Loucy (cell line): ENCODE results near the gene KCNMA1.

Experiments used
- H2AFZ ChIP-seq: fragments of 200-600 bp; sonication (generic); 2 replicates; pipeline ENCODE4 v1.6.0; 2016; ENCODE audit warnings: antibody characterized with exemption, mild to moderate bottlenecking, low read length, moderate library complexity
- H3F3A ChIP-seq: fragments of 200-600 bp; 2 replicates; pipeline ENCODE4 v1.6.0; 2016; ENCODE audit warnings: antibody characterized with exemption, low read depth, mild to moderate bottlenecking
- H3K27me3 ChIP-seq: fragments of 200-600 bp; sonication (generic); 2 replicates; pipeline ENCODE4 v1.6.1; 2014; ENCODE audit warnings: low read length, mild to moderate bottlenecking; ENCODE audit not compliant: insufficient read depth, poor library complexity, severe bottlenecking
- H3K36me3 ChIP-seq: fragments of 200-600 bp; sonication (generic); 2 replicates; pipeline ENCODE4 v1.6.1; 2016; ENCODE audit warnings: low read length; ENCODE audit not compliant: insufficient read depth
- H3K4me1 ChIP-seq: fragments of 200-600 bp; sonication (generic); 2 replicates; pipeline ENCODE4 v1.5.1; 2014; ENCODE audit warnings: low read length, mild to moderate bottlenecking; ENCODE audit not compliant: insufficient read depth, poor library complexity, severe bottlenecking
- H3K4me2 ChIP-seq: fragments of 200-600 bp; sonication (generic); 2 replicates; pipeline ENCODE4 v1.6.0; 2014; ENCODE audit warnings: antibody characterized with exemption, low read length, low read depth, mild to moderate bottlenecking; ENCODE audit not compliant: poor library complexity, severe bottlenecking
- H3K4me3 ChIP-seq: fragments of 200-600 bp; sonication (generic); 2 replicates; pipeline ENCODE4 v1.5.1; 2014; ENCODE audit warnings: low read length, mild to moderate bottlenecking, mixed read lengths; ENCODE audit not compliant: poor library complexity, severe bottlenecking
- H3K79me2 ChIP-seq: fragments of 200-600 bp; sonication (generic); 2 replicates; pipeline ENCODE4 v1.6.1; 2014; ENCODE audit warnings: low read length; ENCODE audit not compliant: insufficient read depth
- H3K9ac ChIP-seq: fragments of 200-600 bp; sonication (generic); 2 replicates; pipeline ENCODE4 v1.6.0; 2014; ENCODE audit warnings: mild to moderate bottlenecking, low read depth, low read length, moderate library complexity; ENCODE audit not compliant: poor library complexity, severe bottlenecking
- H3K9me2 ChIP-seq: fragments of 200-600 bp; sonication (generic); replicated peaks from 2 replicates; pipeline ENCODE4 v1.6.1; 2016; ENCODE audit warnings: low read depth, low read length, mixed read lengths
- H3K9me3 ChIP-seq: fragments of 200-600 bp; sonication (generic); 2 replicates; pipeline ENCODE4 v1.6.1; 2014; ENCODE audit warnings: mild to moderate bottlenecking, antibody characterized with exemption, low read length, low read depth; ENCODE audit not compliant: insufficient read depth
- H4K20me1 ChIP-seq: fragments of 200-600 bp; sonication (generic); 2 replicates; pipeline ENCODE4 v1.6.0; 2014; ENCODE audit warnings: antibody characterized with exemption, low read length, mild to moderate bottlenecking; ENCODE audit not compliant: insufficient read depth, poor library complexity, severe bottlenecking
- CTCF ChIP-seq: fragments of 200-600 bp; sonication (generic); conservative IDR thresholded peaks from 2 replicates; pipeline ENCODE4 v1.5.1; 2014; ENCODE audit warnings: mild to moderate bottlenecking, antibody characterized with exemption, low read length
- EZH2phosphoT487 ChIP-seq: fragments of 200-600 bp; IDR thresholded peaks from 2 replicates; pipeline ENCODE4 v1.6.1; 2018; ENCODE audit warnings: antibody characterized with exemption, mild to moderate bottlenecking, moderate library complexity, borderline replicate concordance

KCNMA1 gene

GRCh38 chr10:77077316-77077945, 560.2 kb downstream of the KCNMA1 start:
- TF ChIP-seq EZH2phosphoT487 (no peak), CTCF (no peak)
- Histone ChIP-seq H3K4me3 (no peak overlapping the region), H4K20me1 (no peaks in the 10 kb centered on the region), H3K4me2 (no peak overlapping the region), H3F3A (no peaks in the 10 kb centered on the region), H3K9me3 (no peaks in the 10 kb centered on the region), H3K9ac (no peak overlapping the region), H2AFZ (no peak overlapping the region), H3K27me3 (no peaks in the 10 kb centered on the region), H3K4me1 (no peaks in the 10 kb centered on the region), H3K9me2 (no peaks in the 10 kb centered on the region), H3K79me2 (no peaks in the 10 kb centered on the region), H3K36me3 (no peaks in the 10 kb centered on the region; the same call in 1 of the 2 replicates)

GRCh38 chr10:77075926-77076325, 561.7 kb downstream of the KCNMA1 start:
- Histone ChIP-seq H3K9ac (no peak overlapping the region), H3K4me1 (no peaks in the 10 kb centered on the region), H3F3A (no peaks in the 10 kb centered on the region), H3K9me2 (no peaks in the 10 kb centered on the region), H4K20me1 (no peaks in the 10 kb centered on the region), H2AFZ (no peak overlapping the region), H3K9me3 (no peaks in the 10 kb centered on the region), H3K4me2 (no peak overlapping the region), H3K27me3 (no peaks in the 10 kb centered on the region), H3K36me3 (no peaks in the 10 kb centered on the region; the same call in 1 of the 2 replicates), H3K79me2 (no peaks in the 10 kb centered on the region), H3K4me3 (no peak overlapping the region)
- TF ChIP-seq CTCF (no peak), EZH2phosphoT487 (no peak)

- Histone ChIP-seq H2AFZ (no peak overlapping the region), H3K9ac (no peak overlapping the region), H3F3A (no peaks in the 10 kb centered on the region), H3K36me3 (no peaks in the 10 kb centered on the region; the same call in 1 of the 2 replicates), H3K27me3 (no peaks in the 10 kb centered on the region), H3K9me2 (no peaks in the 10 kb centered on the region), H3K9me3 (no peaks in the 10 kb centered on the region), H3K4me2 (no peak overlapping the region), H4K20me1 (no peaks in the 10 kb centered on the region), H3K4me3 (no peak overlapping the region), H3K79me2 (no peaks in the 10 kb centered on the region), H3K4me1 (no peaks in the 10 kb centered on the region)
- TF ChIP-seq CTCF (no peak), EZH2phosphoT487 (no peak)
Measured at GRCh38 chr10:77074104-77074624, 563.4 kb downstream of the KCNMA1 start.
